Transverse colon (tissue), 4 donors: ENCODE results near the gene GOSR1. TPM values are rescaled to one million over a fixed set of nuclear protein-coding genes. Genes with fewer than 3 reads are reported as not detected.
"Not testable (repeated sequence)": the region's sequence is repeated elsewhere in the genome, so short reads cannot be mapped to it uniquely, and the experiment has no call there.

Experiments used
- DNase-seq: peaks from one replicate; pipeline ENCODE4 v3.0.0-alpha.2; 2019
- H3K27ac ChIP-seq, 4 donors: fragments of 200-600 bp; sonication (generic); 2 replicates each; pipeline ENCODE4 v1.5.1; 2016 to 2018; ENCODE audit warnings: inconsistent platforms in 4 of 4
- H3K27me3 ChIP-seq: fragments of 200-600 bp; sonication (generic); 2 replicates; pipeline ENCODE4 v1.5.1; 2017; ENCODE audit warnings: inconsistent platforms
- H3K36me3 ChIP-seq, 4 donors: fragments of 200-600 bp; sonication (generic); 2 replicates each; pipeline ENCODE4 v1.5.1; 2017 to 2019; ENCODE audit warnings: inconsistent platforms in 4 of 4
- H3K4me1 ChIP-seq, 4 donors: fragments of 200-600 bp; sonication (generic); 2 replicates each; pipeline ENCODE4 v1.5.1; 2017 to 2020; ENCODE audit warnings: inconsistent platforms in 4 of 4
- H3K4me3 ChIP-seq, 4 donors: fragments of 200-600 bp; sonication (generic); 1 replicate in 1 of 4; 2 replicates in 3 of 4; pipeline versions ENCODE4 v1.5.1 to v1.6.1; 2017 to 2019; ENCODE audit warnings: inconsistent platforms in 4 of 4
- H3K9me3 ChIP-seq, 2 donors: fragments of 200-600 bp; sonication (generic); 2 replicates each; pipeline ENCODE4 v1.5.1; 2017 to 2019; ENCODE audit warnings: inconsistent platforms in 2 of 2
- EP300 ChIP-seq: sonication (generic); formaldehyde crosslinking; IDR thresholded peaks from one replicate; pipeline ENCODE4 v1.6.1; 2017; ENCODE audit warnings: antibody characterized with exemption, low read depth
- POLR2A ChIP-seq: fragments of 450-650 bp; IDR thresholded peaks from one replicate; pipeline ENCODE4 v1.6.1; 2016; ENCODE audit warnings: antibody characterized with exemption, mild to moderate bottlenecking, moderate library complexity
- POLR2AphosphoS5 ChIP-seq, 3 donors: sonication (generic); formaldehyde crosslinking; IDR thresholded peaks; one replicate each; pipeline ENCODE4 v1.6.1; 2016; ENCODE audit warnings: antibody characterized with exemption in 3 of 3
- WGBS, 2 donors: methylation state at CpG; one replicate each; pipeline ENCODE4 v1.1.5; 2018; ENCODE audit warnings: low coverage in 1 of 2; 5-methylcytosine and 5-hydroxymethylcytosine counted together
- in situ Hi-C, 4 donors: fragments of 200-750 bp; cut with MboI; loops; one replicate each; pipeline versions ENCODE4 v1.15.0 to v1.15.1; 2017; ENCODE audit warnings: low sequenced_read_pairs in 3 of 4, low pct_ligation_motif_present in 1 of 4, low pct_unique_long_range_greater_than_20kb in 1 of 4
- intact Hi-C: fragments of 100-400 bp; cut with DNase I; formaldehyde crosslinking; loops from one replicate; pipeline ENCODE4 v1.15.1; 2023; ENCODE audit warnings: low total_unique reads
- total RNA-seq, 4 donors: library from RNA; depleted of rRNA; stranded (reverse); fragments of >200 nt; gene quantifications; one replicate each; pipeline ENCODE4 v1.1.0, GENCODE V29; 2016
- TF ChIP-seq, protein P1 (sequence below), 5 experiments: fragments of 200-600 bp in 3 of 5; fragments of 450-650 bp in 2 of 5; sonication (generic) in 3 of 5; IDR thresholded peaks; 1 replicate in 2 of 5; 2 replicates in 3 of 5; pipeline ENCODE4 v1.5.1; 2016 to 2017; ENCODE audit warnings: antibody characterized with exemption in 5 of 5, inconsistent platforms in 3 of 5, mild to moderate bottlenecking in 2 of 5, moderate library complexity in 1 of 5

Gene GOSR1
- total RNA-seq, 4 donors from 2014 or later = 27.3 to 56.1 (median 42.1) TPM

DNA sequence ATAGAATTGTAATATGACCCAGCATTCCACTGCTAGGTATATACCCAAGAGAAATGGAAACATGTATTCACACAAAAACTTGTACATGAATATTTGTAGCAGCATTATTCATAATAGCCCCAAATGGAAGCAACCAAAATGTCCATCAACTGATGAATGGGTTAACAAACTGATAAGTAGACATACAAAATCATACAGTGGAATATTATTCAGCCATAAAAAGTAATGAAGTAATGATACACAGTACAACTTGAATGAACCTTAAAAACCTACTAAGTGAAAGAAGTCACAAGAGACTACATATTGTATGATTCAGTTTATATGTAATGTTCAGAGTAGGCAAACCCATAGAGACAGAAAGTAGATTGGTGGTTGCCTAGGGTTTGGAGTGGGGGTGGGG, 40.5 kb upstream of the GOSR1 start:
- H3K4me1 ChIP-seq = no peaks in the 10 kb centered on the region
- TF ChIP-seq, protein P1, sequence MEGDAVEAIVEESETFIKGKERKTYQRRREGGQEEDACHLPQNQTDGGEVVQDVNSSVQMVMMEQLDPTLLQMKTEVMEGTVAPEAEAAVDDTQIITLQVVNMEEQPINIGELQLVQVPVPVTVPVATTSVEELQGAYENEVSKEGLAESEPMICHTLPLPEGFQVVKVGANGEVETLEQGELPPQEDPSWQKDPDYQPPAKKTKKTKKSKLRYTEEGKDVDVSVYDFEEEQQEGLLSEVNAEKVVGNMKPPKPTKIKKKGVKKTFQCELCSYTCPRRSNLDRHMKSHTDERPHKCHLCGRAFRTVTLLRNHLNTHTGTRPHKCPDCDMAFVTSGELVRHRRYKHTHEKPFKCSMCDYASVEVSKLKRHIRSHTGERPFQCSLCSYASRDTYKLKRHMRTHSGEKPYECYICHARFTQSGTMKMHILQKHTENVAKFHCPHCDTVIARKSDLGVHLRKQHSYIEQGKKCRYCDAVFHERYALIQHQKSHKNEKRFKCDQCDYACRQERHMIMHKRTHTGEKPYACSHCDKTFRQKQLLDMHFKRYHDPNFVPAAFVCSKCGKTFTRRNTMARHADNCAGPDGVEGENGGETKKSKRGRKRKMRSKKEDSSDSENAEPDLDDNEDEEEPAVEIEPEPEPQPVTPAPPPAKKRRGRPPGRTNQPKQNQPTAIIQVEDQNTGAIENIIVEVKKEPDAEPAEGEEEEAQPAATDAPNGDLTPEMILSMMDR (IDR thresholded peaks at IDR 0.05) = no peak
- TF ChIP-seq EP300 = no peak
- no peak for TF ChIP-seq POLR2A
- no peak for TF ChIP-seq POLR2AphosphoS5 (IDR thresholded peaks at IDR 0.05)
- H3K9me3 ChIP-seq = no peaks in the 10 kb centered on the region
- peaks cover 0 to 14% (median 3%) of the 10 kb centered on the region in 4 donors for H3K36me3 ChIP-seq
- in situ Hi-C loops = no loop called here
- DNase-seq = no peak
- no peak overlapping the region for H3K4me3 ChIP-seq
- no peak overlapping the region for H3K27ac ChIP-seq
- H3K27me3 ChIP-seq = no peaks in the 10 kb centered on the region
- intact Hi-C loops = no loop called here

DNA sequence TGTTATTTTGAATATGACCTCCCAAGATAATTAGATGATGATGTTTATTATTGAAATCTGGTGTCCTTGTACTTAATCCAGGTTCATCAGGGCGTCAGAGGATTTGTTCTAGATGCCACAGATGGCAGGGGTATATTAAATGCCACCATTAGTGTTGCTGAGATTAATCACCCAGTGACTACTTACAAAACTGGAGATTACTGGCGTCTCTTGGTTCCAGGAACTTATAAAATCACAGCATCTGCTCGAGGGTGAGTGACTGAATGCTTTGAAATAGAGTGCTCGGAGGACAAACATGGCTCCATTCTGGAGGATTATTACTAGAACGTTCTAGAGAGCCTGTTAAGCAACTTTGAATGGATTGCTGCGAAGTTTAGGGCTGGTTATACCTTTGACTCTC, 33.5 kb upstream of the GOSR1 start:
- H3K4me1 ChIP-seq = no peaks in the 10 kb centered on the region
- peaks cover 0 to 17% (median 7%) of the 10 kb centered on the region in 4 donors for H3K36me3 ChIP-seq
- WGBS, 2 donors = 81 to 89% methylated on average over 3 to 6 of the region's 6 CpGs
- no peaks in the 10 kb centered on the region for H3K9me3 ChIP-seq
- H3K4me3 ChIP-seq = no peak overlapping the region
- no peaks in the 10 kb centered on the region for H3K27me3 ChIP-seq
- in situ Hi-C loops = no loop called here
- intact Hi-C loops = no loop called here
- no peak overlapping the region for H3K27ac ChIP-seq
- TF ChIP-seq, protein P1 (IDR thresholded peaks at IDR 0.05) = no peak
- TF ChIP-seq POLR2AphosphoS5 (IDR thresholded peaks at IDR 0.05) = no peak
- TF ChIP-seq POLR2A = no peak
- TF ChIP-seq EP300 = no peak
- no peak for DNase-seq

DNA sequence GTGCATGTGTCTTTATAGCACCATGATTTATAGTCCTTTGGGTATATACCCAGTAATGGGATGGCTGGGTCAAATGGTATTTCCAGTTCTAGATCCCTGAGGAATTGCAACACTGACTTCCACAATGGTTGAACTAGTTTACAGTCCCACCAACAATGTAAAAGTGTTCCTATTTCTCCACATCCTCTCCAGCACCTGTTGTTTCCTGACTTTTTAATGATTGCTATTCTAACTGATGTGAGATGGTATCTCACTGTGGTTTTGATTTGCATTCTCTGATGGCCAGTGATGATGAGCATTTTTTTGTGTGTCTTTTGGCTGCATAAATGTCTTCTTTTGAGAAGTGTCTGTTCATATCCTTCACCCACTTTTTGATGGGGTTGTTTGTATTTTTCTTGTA, 30.6 kb upstream of the GOSR1 start:
- DNase-seq, intact Hi-C loops, in situ Hi-C loops, H3K4me3 ChIP-seq, H3K27ac ChIP-seq, H3K27me3 ChIP-seq, H3K4me1 ChIP-seq, H3K9me3 ChIP-seq: not testable (repeated sequence)
- peaks cover 0 to 23% (median 11%) of the 10 kb centered on the region in 4 donors for H3K36me3 ChIP-seq

DNA sequence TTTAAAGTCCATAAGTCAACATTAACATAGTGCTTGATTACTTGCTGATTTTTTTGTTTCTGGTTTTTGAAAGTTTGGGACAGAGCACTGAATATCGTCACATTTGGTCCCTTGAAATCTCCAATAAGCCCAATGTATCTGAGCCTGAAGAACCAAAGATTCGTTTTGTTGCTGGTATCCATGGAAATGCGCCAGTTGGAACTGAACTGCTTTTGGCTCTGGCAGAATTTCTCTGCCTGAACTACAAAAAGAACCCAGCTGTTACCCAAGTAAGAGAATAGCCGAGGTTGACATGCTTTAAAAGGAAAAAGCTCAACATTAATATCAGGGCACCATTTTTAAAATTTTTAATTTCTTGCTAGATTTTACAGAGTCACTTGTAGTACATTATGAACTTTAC, 27.7 kb upstream of the GOSR1 start:
- H3K27ac ChIP-seq = no peak overlapping the region
- no peaks in the 10 kb centered on the region for H3K27me3 ChIP-seq
- H3K9me3 ChIP-seq = no peaks in the 10 kb centered on the region
- H3K4me3 ChIP-seq = no peak overlapping the region
- in situ Hi-C loops = no loop called here
- no peak for DNase-seq
- intact Hi-C loops = no loop called here
- peaks cover 0 to 28% (median 10%) of the 10 kb centered on the region in 4 donors for H3K36me3 ChIP-seq
- no peaks in the 10 kb centered on the region for H3K4me1 ChIP-seq
- TF ChIP-seq EP300 = no peak
- TF ChIP-seq POLR2A = no peak
- no peak for TF ChIP-seq POLR2AphosphoS5 (IDR thresholded peaks at IDR 0.05)
- TF ChIP-seq, protein P1 (IDR thresholded peaks at IDR 0.05) = no peak
- 79 to 80% methylated on average over 4 of the region's 4 CpGs for WGBS, 2 donors

DNA sequence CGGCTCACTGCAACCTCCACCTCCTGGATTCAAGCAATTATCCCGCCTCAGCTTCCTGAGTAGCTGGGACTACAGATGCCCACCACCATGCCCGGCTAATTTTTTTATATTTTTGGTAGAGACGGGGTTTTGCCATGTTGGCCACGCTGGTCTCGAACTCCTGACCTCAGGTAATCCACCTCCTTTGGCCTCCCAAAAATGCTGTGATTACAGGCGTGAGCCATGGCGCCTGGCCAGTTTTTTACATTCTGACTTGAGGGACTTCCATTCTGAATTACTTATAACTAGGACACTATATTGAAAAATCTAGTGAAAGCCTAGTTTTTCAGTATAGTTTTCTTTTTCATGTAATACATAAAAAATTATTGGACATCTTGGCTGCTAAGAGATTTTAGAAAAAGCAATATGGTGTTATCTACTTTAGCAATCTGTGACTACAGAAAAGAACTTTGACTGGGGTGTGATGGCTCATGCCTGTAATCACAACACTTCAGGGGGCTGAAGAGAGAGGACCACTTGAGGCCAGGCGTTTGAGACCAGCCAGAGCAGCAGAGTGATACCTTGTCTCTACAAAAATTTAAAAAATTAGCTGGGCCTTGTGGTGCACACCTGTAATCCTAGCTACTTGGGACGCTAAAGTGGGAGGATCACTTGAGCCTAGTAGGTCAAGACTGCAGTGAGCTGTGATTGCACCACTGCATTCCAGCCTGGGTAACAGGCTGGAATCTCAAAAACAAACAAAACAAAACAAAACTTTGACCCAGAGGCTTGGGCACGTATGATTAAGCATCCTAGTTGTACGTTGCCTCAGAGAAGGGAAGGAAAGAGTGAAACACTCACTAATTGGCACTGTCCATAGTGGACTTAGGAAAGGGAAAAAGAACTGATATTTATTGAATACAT, 26.8 kb upstream of the GOSR1 start:
- intact Hi-C loops (no loop called here), in situ Hi-C loops (no loop called here)
- no peaks in the 10 kb centered on the region for H3K9me3 ChIP-seq
- no peak overlapping the region for H3K4me3 ChIP-seq
- DNase-seq = no peak
- H3K36me3 ChIP-seq = peaks cover 0 to 28% (median 11%) of the 10 kb centered on the region in 4 donors
- no peaks in the 10 kb centered on the region for H3K4me1 ChIP-seq
- WGBS, 2 donors = 90 to 91% methylated on average over 9 to 12 of the region's 12 CpGs
- H3K27me3 ChIP-seq = no peaks in the 10 kb centered on the region
- H3K27ac ChIP-seq = no peak overlapping the region
- TF ChIP-seq POLR2A (no peak), POLR2AphosphoS5 (IDR thresholded peaks at IDR 0.05) (no peak), EP300 (no peak)
- TF ChIP-seq, protein P1 (IDR thresholded peaks at IDR 0.05) = no peak
